Kidney (tissue), 14 donors: ENCODE measurements around the gene MARCHF7. TPM values are rescaled to one million over a fixed set of nuclear protein-coding genes. Genes with fewer than 3 reads are reported as not detected.

ENCODE experiments used
- DNase-seq, 5 donors: peaks; one replicate each; pipeline ENCODE4 v3.0.0-alpha.2; 2013 to 2020
- FAIRE-seq: peaks from 2 replicates; lab custom pipeline; 2012; peaks lifted over from hg19 to GRCh38; lab: Jason Lieb, UNC
- H3K27ac ChIP-seq, 2 donors: one replicate each; pipeline ENCODE4 v1.7.0; 2013; ENCODE audit warnings: low read depth in 2 of 2, low read length in 2 of 2, inconsistent platforms in 1 of 2
- H3K27me3 ChIP-seq: one replicate; pipeline ENCODE4 v1.7.1; 2013; ENCODE audit warnings: low read length, inconsistent platforms; ENCODE audit not compliant: control insufficient read depth, insufficient read depth
- H3K36me3 ChIP-seq, 3 donors: one replicate each; pipeline versions ENCODE4 v1.7.0 to v1.7.1; 2013; ENCODE audit warnings: low read length in 3 of 3, control low read depth in 1 of 3, inconsistent platforms in 1 of 3; ENCODE audit not compliant: insufficient read depth in 3 of 3, control insufficient read depth in 2 of 3
- H3K4me1 ChIP-seq, 3 donors: one replicate each; pipeline versions ENCODE4 v1.7.0 to v1.7.1; 2013; ENCODE audit warnings: low read length in 3 of 3, inconsistent platforms in 1 of 3, low read depth in 1 of 3; ENCODE audit not compliant: control insufficient read depth in 2 of 3, insufficient read depth in 2 of 3
- H3K4me3 ChIP-seq, 3 donors: one replicate each; pipeline versions ENCODE4 v1.7.0 to v1.8.1; 2013; ENCODE audit warnings: low read length in 3 of 3, control low read depth in 1 of 3, inconsistent platforms in 1 of 3
- H3K9ac ChIP-seq, 3 donors: one replicate each; pipeline versions ENCODE4 v1.7.0 to v1.7.1; 2013; ENCODE audit warnings: low read length in 3 of 3, control low read depth in 1 of 3, inconsistent platforms in 1 of 3
- H3K9me3 ChIP-seq, 3 donors: one replicate each; pipeline versions ENCODE4 v1.7.0 to v1.7.1; 2013; ENCODE audit warnings: low read length in 3 of 3, control low read depth in 1 of 3, inconsistent platforms in 1 of 3; ENCODE audit not compliant: control insufficient read depth in 2 of 3, insufficient read depth in 1 of 3
- CTCF ChIP-seq: IDR thresholded peaks from 3 replicates; pipeline ENCODE4 v1.5.1; 2012; ENCODE audit warnings: mild to moderate bottlenecking, moderate library complexity, borderline replicate concordance; ENCODE audit not compliant: insufficient read depth; ENCODE audit errors: extremely low read depth
- intact Hi-C: fragments of 100-400 bp; cut with DNase I; formaldehyde crosslinking; loops from one replicate; pipeline ENCODE4 v1.11.1; 2022
- polyA plus RNA-seq: library from polyadenylated mRNA; stranded (reverse); fragments of 350-450 nt; fragmentation: Illumina TruSeq; extraction: RNeasy Lipid Tissue Mini Kit (QIAGEN cat#74804); gene quantifications from one replicate; pipeline ENCODE4 v1.2.3, GENCODE V29; 2014; ENCODE audit warnings: low read depth, low replicate concordance; ENCODE audit not compliant: insufficient read depth
- total RNA-seq: library from RNA; stranded (reverse); fragmentation: NEBNext Ultra II Directional; extraction: Animal tissue kit (Norgen Biotek cat#: 25700); gene quantifications from one replicate; pipeline ENCODE4 v1.2.1, GENCODE V29; 2021
- donor health status: control.
- donor health status: control.
- donor health status: control.
- donor health status: control.
- donor health status: control.
- donor health status: DM: yes; HTN: yes; CAD: no.
- donor health status: Normal renal cell carcinoma (clear cell type).

Gene MARCHF7
- total and polyA plus RNA-seq, 2 donors from 2014 or later: 24.8 to 79.0 TPM

GRCh38 chr2:159760326-159760725, 48.0 kb downstream of the MARCHF7 start:
- no peak for FAIRE-seq
- intact Hi-C loops: no loop called here
- Histone ChIP-seq H3K4me3 (no peak overlapping the region), H3K27me3 (no peaks in the 10 kb centered on the region), H3K36me3 (peaks cover 8 to 24% (median 21%) of the 10 kb centered on the region in 3 donors), H3K9ac (no peak overlapping the region), H3K9me3 (no peaks in the 10 kb centered on the region), H3K4me1 (no peaks in the 10 kb centered on the region), H3K27ac (no peak overlapping the region)
- no peak for DNase-seq
- no peak for TF ChIP-seq CTCF

GRCh38 chr2:159762075-159762474, 49.8 kb downstream of the MARCHF7 start:
- no peak overlapping the region for H3K9ac ChIP-seq
- peaks cover 6 to 29% (median 26%) of the 10 kb centered on the region in 3 donors for H3K36me3 ChIP-seq
- no peak for TF ChIP-seq CTCF
- H3K4me3 ChIP-seq: no peak overlapping the region
- DNase-seq (no peak), FAIRE-seq (no peak)
- intact Hi-C loops: no loop called here
- no peaks in the 10 kb centered on the region for H3K4me1 ChIP-seq
- H3K27ac ChIP-seq: no peak overlapping the region
- no peaks in the 10 kb centered on the region for H3K9me3 ChIP-seq
- no peaks in the 10 kb centered on the region for H3K27me3 ChIP-seq

Other genes starting within 250 kb of the MARCHF7 start
- 87.3 TPM for gene BAZ2B, start 96.0 kb upstream of the MARCHF7 start, total RNA-seq
- gene BAZ2B, start 96.0 kb upstream of the MARCHF7 start, polyA plus RNA-seq: 5.1 TPM
- gene CD302, start 85.7 kb downstream of the MARCHF7 start, total RNA-seq: 33.2 TPM
- 8.7 TPM for gene CD302, start 85.7 kb downstream of the MARCHF7 start, polyA plus RNA-seq
- gene LY75, start 192.2 kb downstream of the MARCHF7 start, total RNA-seq: 23.2 TPM
- gene LY75, start 192.2 kb downstream of the MARCHF7 start, polyA plus RNA-seq: 3.8 TPM